A673 (cell line): ENCODE data around the gene FPGT.

Experiments used
- CTCF ChIP-seq: fragments of 300-800, 200-600 bp; sonication (generic); conservative IDR thresholded peaks from 2 replicates; pipeline ENCODE4 v1.5.1; 2017; ENCODE audit warnings: low read depth, mild to moderate bottlenecking, antibody characterized with exemption, low read length, moderate library complexity, mixed read lengths
- EZH2 ChIP-seq: fragments of 200-600 bp; sonication (generic); IDR thresholded peaks from 2 replicates; pipeline ENCODE4 v1.6.1; 2017; ENCODE audit warnings: borderline replicate concordance, low read depth, mild to moderate bottlenecking, mixed read lengths, antibody characterized with exemption, low read length; ENCODE audit not compliant: poor library complexity, severe bottlenecking

DNA sequence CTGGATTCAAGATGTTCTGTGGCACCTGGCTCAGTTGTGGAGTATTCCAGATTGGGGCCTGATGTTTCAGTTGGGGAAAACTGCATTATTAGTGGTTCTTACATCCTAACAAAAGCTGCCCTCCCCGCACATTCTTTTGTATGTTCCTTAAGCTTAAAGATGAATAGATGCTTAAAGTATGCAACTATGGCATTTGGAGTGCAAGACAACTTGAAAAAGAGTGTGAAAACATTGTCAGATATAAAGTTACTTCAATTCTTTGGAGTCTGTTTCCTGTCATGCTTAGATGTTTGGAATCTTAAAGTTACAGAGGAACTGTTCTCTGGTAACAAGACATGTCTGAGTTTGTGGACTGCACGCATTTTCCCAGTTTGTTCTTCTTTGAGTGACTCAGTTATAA lies 7.2 kb downstream of the FPGT start:
- TF ChIP-seq CTCF (no peak), EZH2 (no peak)
